Panc1 (cell line): ENCODE results near the gene CDH12.

ENCODE experiments used
- POLR2AphosphoS5 ChIP-seq: IDR thresholded peaks from 2 replicates; pipeline ENCODE4 v1.6.1; 2012; ENCODE audit warnings: mild to moderate bottlenecking, low read depth, low read length, moderate library complexity
- TF ChIP-seq, protein P1 (sequence below): fragments of 450-650 bp; IDR thresholded peaks from 2 replicates; pipeline ENCODE4 v1.5.1; 2017; ENCODE audit warnings: mild to moderate bottlenecking

DNA sequence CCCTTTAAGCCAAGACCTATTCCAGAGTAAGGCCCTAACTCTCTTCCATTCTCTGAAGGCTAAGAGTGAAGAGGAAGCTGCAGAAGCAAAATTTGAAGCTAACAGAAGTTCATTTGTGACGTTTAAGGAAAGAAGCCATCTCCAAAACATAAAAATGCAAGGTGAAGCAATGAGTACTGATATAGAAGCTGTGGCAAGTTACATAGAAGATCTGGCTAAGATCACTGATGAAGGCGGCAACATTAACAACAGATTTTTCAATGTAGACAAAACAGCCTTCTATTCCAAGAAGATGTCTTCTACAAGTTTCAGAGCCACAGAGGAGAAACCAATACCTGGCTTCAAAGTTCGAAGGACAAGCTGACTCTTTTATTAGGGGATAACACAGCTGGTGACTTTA is 1143.4 kb downstream of the CDH12 start:
- TF ChIP-seq, protein P1, sequence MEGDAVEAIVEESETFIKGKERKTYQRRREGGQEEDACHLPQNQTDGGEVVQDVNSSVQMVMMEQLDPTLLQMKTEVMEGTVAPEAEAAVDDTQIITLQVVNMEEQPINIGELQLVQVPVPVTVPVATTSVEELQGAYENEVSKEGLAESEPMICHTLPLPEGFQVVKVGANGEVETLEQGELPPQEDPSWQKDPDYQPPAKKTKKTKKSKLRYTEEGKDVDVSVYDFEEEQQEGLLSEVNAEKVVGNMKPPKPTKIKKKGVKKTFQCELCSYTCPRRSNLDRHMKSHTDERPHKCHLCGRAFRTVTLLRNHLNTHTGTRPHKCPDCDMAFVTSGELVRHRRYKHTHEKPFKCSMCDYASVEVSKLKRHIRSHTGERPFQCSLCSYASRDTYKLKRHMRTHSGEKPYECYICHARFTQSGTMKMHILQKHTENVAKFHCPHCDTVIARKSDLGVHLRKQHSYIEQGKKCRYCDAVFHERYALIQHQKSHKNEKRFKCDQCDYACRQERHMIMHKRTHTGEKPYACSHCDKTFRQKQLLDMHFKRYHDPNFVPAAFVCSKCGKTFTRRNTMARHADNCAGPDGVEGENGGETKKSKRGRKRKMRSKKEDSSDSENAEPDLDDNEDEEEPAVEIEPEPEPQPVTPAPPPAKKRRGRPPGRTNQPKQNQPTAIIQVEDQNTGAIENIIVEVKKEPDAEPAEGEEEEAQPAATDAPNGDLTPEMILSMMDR: no peak
- TF ChIP-seq POLR2AphosphoS5: no peak
